Islet of Langerhans (tissue), 1 donor: ENCODE measurements around the gene CDS2.

Experiments
- FAIRE-seq: peaks from one replicate; lab custom pipeline; 2011; peaks lifted over from hg19 to GRCh38; lab: Jason Lieb, UNC

CDS2 gene

DNA sequence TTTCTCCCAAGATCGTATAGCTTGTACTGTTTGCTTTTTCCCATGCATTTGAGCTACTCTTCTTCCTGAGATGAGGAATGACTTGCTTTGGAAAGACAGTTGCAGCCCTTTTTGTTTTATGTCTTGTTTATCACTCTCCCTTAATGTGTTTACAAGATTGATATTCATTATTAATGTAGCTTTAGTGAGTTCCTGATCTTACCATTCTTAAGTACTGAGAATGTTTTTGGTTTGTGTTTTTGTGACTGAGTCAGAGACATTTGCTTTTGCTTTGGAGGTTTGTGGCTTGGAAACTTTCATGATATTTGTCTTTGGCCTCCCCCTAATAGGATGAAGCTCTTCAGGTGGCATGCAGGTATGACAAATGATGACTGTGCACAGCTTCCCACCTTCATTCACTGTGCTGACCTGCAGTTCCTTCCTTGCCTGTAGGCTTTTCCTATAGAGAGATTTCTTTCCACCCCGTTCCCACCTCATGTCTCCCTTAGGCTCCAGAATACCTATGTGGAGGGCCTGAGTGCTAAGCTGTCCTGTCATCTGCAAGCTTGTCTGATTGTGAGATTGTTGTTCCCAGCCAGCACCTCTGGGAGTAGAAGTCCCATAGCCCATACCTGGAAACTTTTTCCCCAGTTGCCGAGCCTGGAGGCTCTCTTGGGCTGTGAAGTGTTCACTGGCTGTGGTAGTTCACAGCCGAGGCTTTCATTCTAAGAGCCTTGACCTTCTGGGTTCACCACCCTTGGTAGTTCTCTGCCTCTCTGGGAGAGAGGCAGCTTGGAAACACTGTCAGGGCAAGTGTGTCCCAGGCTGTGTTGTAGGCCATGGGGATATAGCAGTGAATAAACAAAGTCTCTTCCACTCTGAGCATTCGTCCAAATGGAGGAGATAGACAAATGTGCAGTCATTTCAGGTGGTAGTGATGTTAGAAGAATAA is 27.1 kb downstream of the CDS2 start:
- FAIRE-seq, result no peak

DNA sequence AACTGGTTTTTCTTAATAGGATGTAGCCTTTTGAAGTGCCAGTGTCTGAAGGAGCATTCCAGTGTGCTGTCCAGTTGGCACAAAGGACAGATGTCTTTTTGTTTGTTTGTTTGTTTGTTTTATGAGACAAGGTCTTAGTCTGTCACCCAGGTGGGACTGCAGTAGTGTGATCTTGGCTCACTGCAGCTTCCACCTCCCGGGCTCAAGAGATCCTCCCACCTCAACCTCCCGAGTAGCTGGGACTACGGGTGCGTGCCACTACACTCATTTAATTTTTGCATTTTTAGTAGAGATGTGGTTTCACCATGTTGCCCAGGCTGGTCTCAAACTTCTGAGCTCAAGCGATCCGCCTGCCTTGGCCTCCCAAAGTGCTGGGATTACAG is 27.7 kb downstream of the CDS2 start:
- FAIRE-seq, result no peak

DNA sequence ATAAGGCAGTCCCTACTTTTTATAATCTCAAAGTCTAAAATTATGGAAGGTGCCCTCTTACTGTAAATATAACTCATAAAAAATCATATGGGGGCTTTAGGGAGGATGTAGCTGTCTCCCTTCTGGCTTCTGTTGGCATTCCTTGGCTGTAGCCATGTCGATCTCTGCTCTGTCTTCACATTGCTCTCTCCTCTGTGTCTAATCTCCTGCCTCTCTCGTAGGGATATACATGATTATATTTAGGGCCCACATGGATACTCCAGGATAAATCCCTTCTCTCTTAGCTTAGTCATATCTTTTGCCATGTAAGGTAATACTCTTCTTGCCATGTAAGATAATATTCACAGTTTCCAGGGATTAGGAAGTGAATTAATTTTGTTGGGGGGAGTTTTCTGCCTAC is 28.6 kb downstream of the CDS2 start:
- FAIRE-seq, result no peak

- no peak for FAIRE-seq
These were observed 30.1 kb downstream of the CDS2 start for GRCh38 chr20:5156675-5157448.

- FAIRE-seq, result no peak
These were observed 33.1 kb downstream of the CDS2 start for GRCh38 chr20:5159928-5160327.

DNA sequence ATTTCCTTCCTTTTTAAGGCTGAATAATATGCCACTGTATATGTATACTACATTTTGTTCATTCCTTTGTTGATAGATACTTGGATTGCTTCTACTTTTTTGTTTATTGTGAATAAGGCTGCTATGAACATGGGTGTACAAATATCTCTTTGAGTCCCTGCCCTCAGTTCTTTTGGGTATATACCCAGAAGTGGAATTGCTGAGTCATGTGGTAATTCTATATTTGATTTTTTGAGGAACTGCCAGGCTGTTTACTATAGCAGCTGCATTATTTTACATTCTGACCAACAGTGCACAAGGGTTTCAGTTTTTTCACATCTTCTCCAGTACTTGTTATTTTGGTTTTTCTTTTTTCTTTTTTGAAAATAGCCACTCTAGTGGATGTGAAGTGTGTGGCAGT is 34.1 kb downstream of the CDS2 start:
- FAIRE-seq, result no peak

GRCh38 chr20:5161536-5162164 is 34.8 kb downstream of the CDS2 start:
- FAIRE-seq, result no peak

DNA sequence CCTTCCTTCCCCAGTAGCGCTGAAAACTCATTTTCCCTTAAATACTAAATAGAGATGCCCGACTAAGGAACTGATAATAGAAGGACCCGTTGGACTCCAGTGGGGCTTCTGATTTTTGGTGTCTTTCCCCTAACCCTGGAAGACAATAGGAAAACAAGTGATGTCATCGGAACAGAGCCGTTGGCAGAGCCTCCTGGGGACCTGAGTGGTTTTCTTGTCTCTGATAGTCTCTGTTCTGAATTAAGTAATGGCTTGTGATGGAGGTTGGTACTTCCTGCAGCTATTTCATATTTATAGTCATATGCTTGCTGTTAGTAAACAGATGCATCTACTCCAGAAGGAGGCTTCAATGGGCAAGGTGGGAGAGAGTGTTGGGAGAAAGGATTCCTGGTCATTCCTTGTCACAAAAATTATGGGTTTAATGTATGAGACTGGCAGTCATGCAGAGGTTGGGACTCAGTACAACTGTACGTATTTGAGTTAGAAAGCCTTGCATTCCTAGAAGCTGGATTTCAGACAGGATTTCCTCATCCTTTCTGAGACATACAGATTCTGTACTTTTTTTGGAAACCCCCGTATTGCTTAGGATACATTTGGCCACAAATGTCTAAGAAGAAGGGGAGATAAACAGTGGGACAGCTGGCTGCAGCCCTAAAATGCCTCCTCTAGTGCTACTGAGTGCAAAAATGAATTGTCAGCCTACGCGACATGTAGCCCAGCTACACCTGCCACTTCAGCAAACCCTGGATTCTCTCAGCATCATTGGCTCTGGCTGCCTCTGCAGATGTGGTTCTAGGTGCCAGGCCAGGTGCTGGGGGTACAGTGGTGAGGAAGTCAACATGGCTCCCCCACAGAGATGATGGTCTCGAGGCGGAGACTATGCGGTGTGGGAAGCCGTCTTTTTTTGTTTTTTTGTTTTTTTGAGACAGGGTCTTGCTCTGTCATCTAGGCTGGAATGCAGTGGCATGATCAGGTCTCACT is 38.1 kb downstream of the CDS2 start:
- FAIRE-seq, result no peak

GRCh38 chr20:5168651-5169396 is 42.0 kb downstream of the CDS2 start:
- no peak for FAIRE-seq

GRCh38 chr20:5170341-5170740 is 43.5 kb downstream of the CDS2 start:
- FAIRE-seq, result no peak

- FAIRE-seq, result peak; percentile 81
These were observed 44.4 kb downstream of the CDS2 start for GRCh38 chr20:5171064-5171789.

GRCh38 chr20:5171790-5172164 is 45.0 kb downstream of the CDS2 start:
- no peak for FAIRE-seq

GRCh38 chr20:5172167-5172601 is 45.4 kb downstream of the CDS2 start:
- FAIRE-seq, result peak; percentile 33

DNA sequence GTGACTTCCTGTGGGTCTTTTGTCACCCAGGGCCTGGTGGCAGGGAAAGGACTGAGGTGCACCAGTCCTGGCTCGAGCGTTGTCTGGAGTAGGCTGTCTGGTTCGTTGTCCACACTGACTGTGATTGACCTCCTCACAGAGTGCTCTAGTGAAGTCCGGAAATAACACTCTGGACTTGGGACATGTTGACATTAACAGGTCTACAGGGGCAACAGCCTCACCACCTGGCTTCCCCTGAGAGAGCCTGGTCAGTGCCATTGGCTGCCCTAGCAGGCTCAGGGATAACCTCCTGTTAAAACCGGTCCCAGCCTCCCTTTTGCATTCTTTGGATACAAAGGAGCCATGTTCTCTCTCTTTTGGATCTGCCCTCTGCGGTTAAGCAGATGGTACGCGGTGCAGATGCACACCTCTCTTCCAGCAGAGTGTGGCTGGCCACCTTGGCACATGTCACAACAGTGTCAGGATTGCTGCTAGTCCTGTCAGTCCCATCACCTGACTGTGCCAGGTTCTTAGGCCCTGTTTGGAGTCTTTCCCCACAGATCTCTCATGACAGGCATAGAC is 46.2 kb downstream of the CDS2 start:
- no peak for FAIRE-seq

- no peak for FAIRE-seq
These were observed 46.9 kb downstream of the CDS2 start for GRCh38 chr20:5173751-5174150.

DNA sequence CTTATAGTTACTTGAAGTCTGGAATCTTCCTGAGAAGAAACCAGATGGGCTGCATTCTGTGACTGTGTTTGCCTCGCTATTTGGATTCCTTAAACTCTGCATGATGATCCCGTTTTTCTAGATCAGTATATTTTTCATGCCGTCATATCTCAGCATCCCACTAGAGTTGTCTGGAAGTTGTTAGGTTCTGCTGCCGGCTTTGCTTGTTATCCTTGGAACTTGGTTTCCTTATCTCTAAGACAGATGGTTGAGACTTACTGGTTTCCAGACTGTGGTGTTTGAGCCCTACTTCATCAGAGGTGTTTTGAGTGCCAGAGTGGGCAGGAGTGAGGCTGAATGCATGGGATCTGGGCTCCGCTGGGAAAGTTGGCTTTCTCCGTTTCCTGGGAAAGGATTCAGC is 50.3 kb downstream of the CDS2 start:
- no peak for FAIRE-seq

DNA sequence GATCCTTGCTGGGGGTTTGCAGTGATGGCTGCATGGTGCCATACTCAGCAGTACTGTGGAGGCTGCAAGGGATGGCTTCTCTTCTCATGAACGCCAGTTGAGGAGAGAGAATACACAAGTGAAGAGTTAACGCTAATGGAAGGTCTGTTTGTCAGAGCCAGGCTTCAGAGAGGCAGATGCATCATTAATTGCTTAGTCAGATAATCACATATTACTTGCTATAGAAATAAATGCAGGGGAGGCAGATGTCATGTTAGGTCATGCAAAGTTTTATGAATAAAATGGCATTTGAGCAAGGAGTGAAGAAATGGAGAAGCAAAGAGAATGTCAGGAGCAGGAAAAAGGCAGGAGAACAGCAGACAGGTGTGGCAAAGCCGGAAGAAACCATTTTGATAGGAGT is 51.2 kb downstream of the CDS2 start:
- FAIRE-seq, result peak; percentile 91

- no peak for FAIRE-seq
These were observed 53.6 kb downstream of the CDS2 start for GRCh38 chr20:5180421-5180820.

DNA sequence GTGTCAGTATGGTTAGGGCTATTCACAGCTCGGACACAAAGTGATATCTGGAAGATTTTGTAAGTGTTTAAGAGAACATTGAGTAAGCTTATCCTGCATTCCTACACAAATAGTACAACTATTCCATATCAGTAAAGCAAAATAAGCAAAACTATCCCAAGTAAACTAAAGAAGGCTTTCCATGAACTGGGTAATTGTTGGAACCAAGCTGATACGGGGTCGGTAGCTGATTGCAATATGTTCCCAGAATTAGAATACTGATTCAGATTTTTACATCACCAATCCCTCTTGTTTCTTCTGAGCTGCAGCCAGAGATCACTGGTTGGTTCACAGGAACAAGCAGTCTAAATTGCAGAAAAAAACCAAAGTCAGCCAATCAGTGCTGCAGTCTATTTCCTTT is 54.1 kb downstream of the CDS2 start:
- FAIRE-seq, result no peak

- FAIRE-seq, result no peak
These were observed 54.7 kb downstream of the CDS2 start for GRCh38 chr20:5181492-5181891.
